Endometrial microvascular endothelial cells (primary cell): Measurements from ENCODE around the gene DGKH. TPM values are rescaled to one million over a fixed set of nuclear protein-coding genes. Genes with fewer than 3 reads are reported as not detected.

Experiments
- in situ Hi-C: cut with HindIII; loops from 2 replicates; pipeline ENCODE4 v1.10.0; 2017; ENCODE audit warnings: low sequenced_read_pairs, low pct_unique_long_range_greater_than_20kb; ENCODE audit errors: inconsistent ontology term
- total RNA-seq: library from RNA; depleted of rRNA; stranded (reverse); fragments of >200 nt; gene quantifications from one replicate; pipeline ENCODE4 v1.2.3, GENCODE V29; 2015; ENCODE audit errors: inconsistent ontology term

Gene DGKH
- total RNA-seq, 1 donor from 2014 or later = 14.8 TPM

GRCh38 chr13:42279986-42280385, 231.5 kb downstream of the DGKH start:
- in situ Hi-C loops = no loop called here

DNA sequence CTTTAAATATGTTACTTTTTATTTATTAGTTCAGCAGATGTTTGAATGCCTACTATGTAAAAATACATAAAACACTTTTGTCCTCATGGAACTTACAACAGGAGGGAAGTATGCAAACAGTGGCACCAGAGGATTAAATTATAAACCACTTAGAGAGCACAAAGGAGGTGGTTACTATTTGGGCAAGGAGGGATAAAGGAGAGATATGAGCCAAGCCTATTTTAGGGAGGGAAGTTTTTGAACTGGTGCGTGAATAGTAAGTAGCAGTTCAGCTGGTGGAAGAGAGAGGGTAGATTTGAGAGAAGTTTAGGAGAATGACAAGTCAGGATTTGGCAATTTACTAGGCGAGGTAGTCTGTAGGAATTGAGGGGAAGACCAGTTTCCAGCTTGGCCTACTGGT, 232.1 kb downstream of the DGKH start:
- in situ Hi-C loops = no loop called here

DNA sequence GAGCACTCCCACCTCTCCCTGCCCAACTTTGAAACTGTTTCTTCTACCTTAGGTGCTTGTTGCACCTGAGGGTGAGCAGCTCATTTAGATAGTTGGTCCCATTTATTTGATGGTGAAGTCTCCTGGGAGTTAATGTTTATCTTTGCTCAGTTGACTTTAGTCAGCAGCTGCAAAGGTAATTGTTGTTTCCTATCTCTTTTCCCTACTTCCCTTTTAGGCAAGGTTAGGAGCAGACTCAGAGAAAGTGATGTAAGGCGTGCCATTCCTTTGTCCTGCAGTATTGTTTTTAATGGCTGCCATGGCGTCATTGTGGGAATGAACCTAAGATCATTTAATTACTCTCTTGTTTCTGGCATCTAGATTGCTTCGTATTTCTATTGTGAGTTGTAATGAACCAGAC, 235.1 kb downstream of the DGKH start:
- in situ Hi-C loops = no loop called here

DNA sequence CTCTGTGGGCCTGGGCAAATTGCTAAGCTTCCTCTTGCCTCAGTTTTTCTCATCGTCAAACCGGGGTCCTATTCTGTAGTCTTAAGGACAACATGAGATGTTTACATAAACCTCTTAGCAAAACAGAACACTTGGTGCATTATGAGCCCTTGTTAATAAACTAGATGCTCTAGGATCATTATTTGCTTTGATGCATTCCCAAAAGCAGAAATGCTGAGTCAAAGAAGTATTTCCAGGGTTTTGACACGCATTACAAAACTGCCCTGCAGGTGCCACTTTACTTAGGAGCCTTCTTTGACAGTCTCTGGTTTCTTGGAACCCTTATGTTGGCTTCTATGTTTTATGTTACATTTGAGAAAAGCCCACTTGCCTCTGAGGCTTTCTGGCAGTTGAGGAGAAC, 235.6 kb downstream of the DGKH start:
- in situ Hi-C loops = no loop called here

Other genes starting within 250 kb of the DGKH start
- 10.1 TPM for gene VWA8, start 87.5 kb upstream of the DGKH start, total RNA-seq
- gene AKAP11, start 223.5 kb downstream of the DGKH start, total RNA-seq = 18.1 TPM